Hematopoietic multipotent progenitor cell treated with erythropoietin and hydrocortisone succinate and interleukin-3 and kit ligand, for 4 days (in vitro differentiated cells): ENCODE data around the gene AHCTF1.
"Not testable (repeated sequence)": the region's sequence is repeated elsewhere in the genome, so short reads cannot be mapped to it uniquely, and the experiment has no call there.

Experiments
- DNase-seq: peaks from one replicate; pipeline ENCODE4 v3.0.0-alpha.2; 2015

Gene AHCTF1

DNA sequence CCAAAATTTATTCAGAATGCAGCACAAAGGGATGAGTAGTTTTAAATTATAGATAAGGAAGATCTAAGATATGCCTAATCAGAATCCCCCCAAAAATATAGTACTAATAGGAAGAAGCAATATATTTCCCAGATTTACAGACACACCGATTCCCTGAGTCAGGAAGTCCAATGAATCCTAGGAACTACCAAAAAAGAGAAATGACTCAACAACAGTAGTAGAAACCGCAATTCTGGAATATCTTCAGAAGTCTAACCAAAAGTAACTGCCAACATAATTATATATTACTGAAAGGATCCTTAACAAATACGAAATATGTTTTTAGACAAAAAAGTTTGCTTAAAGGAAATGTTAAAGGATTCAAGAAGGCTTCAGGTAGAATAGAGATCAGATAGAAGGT lies 10.3 kb downstream of the AHCTF1 start:
- no peak for DNase-seq

DNA sequence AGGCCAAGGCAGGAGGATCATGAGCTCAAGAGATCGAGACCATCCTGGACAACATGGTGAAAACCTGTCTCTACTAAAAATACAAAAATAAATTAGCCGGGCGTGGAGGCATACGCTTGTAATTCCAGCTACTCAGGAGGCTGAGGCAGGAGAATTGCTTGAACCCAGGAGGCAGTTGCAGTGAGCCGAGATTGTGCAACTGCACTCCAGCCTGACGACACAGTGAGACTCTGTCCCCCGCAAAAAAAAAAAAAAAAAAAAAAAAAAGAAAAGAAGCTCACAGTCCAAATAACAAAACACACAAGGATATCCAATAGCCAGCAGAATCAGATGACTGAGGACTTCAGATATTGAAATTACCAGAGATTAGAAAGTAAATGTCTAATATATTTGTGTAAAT lies 11.8 kb downstream of the AHCTF1 start:
- DNase-seq: no peak

DNA sequence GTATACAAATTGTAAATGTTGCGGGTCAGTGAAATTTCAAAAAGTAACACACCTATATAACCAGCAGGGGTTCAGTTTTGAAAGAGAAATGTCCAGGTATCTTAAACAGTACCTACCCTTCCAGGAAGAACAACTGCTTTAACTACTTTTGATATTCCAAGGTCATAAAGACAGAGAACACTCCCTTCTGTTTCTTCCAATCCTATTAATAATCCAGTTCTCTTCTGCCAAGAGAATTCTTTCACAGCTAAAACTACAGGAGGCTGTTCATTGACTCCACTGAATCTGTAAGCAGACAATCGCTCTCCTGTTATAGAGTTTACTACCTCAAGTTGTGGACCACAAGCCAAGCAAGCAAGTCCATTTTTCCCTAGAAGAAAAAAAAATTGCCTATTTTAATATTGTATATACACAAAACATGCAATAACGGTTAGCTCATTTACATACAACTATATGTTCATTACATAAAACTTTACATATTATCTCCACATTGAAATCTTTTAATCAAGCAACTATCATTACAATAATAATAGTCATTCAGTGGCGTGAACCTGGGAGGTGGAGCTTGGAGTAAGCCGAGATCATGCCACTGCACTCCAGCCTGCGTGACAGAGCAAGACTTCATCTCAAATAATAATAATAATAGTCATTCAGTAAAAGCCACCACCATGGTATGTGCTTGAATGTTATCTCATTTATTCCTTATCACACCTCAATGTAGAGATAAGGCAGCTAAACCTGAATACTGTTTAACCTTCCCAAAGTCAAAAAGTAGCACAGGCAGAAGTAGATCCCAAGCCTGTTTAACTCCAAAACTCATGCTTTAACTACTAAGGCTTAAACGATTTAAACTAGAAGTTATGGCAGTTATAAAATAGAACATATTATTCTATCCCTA lies 15.5 kb downstream of the AHCTF1 start:
- DNase-seq: not testable (repeated sequence)

DNA sequence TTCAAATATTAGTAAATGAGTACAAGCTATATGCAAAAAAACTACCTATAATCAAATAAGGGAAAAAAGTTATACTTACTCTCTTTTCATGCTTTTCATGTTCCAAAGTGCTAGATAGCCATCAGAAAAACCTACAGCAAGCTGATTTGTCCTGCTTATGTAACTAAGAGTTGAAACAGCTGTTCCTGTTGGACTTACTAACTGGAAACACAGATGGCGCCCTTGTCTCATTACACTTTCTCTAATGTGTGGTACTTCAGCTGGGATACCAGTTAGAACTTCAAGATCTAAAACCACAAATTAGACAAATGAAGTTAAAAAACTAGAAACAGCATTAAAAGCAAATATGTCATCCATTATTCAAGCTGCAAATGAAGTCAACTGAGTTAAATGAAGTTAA lies 24.3 kb downstream of the AHCTF1 start:
- peak; percentile 86 for DNase-seq

- DNase-seq: no peak
Measured at GRCh38 chr1:246906833-246907232, 24.9 kb downstream of the AHCTF1 start.

GRCh38 chr1:246901874-246902273 lies 29.9 kb downstream of the AHCTF1 start:
- DNase-seq: no peak

GRCh38 chr1:246897302-246897701 lies 34.4 kb downstream of the AHCTF1 start:
- DNase-seq: no peak

DNA sequence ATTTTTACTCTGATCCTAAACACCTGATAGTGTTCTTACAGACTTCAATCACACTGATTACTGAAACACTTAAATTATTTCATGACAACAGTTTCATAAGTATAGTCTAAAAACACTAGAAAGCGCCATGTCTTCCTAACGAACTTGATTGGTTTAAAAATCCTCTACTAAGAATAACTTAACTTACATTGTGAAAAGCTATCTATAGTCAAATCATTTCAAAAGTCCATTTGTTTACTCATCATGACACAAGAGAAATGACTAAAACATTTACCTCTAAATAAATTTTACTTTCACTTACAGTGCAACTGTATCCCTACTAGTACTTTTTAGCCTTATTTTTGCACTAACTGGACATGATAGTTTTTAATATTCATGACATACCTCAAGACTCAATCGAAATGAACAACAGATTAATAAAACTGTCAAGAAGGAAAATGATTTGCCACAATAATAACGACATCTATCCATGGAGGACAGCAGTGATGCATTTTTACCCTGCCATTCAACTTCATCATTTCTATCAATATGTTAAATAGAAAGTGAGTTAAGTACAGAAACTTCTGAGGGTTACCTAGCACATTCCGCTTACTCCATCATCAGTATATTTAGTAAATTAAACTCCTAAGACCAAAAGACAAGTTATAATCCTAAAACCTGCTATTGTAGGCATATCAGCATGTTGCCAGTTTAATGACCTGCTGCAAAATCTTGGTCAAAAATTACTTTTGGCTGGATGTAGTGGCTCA lies 38.4 kb downstream of the AHCTF1 start:
- no peak for DNase-seq

GRCh38 chr1:246891105-246891504 lies 40.6 kb downstream of the AHCTF1 start:
- DNase-seq: no peak

GRCh38 chr1:246888522-246888921 lies 43.2 kb downstream of the AHCTF1 start:
- no peak for DNase-seq

DNA sequence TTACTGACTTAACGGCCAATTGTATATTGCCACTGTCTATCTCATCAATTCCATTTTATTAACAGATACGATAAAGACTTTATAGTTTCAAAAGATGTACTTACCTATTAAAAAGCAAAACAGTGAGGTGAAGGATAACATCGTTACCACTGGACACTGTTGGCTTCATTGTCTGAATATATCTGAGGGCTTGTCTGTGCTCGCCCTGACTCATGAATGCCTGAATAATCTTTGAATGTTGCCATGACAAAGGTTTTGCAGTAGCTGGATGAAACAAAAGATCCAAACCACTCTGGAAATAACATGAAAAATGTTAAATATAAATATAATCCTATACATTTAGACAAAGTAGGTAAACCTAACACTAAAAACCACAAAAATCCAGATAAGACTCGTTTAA lies 46.4 kb downstream of the AHCTF1 start:
- not testable (repeated sequence) for DNase-seq

DNA sequence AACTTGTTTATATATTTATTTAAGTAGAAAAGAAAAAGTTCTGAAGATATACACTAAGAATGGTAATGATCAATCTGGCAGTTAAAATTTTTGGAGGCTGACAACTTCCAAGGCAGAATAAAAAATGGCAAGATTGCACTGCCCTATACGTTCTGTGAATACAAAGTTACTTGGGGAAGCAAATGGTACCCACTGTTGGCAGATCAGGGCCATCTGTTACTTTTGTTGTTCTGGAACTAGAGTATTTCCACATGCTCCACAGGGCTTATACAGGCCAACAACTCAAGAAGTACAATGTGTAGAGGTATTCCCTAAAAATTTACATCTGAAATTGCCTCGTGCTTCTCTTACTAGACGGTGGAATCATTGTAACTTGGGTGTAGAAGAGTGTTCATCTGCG lies 53.2 kb downstream of the AHCTF1 start:
- DNase-seq: no peak

GRCh38 chr1:246876431-246876830 lies 55.3 kb downstream of the AHCTF1 start:
- no peak for DNase-seq

- no peak for DNase-seq
Measured at GRCh38 chr1:246875041-246876026, 56.4 kb downstream of the AHCTF1 start.

DNA sequence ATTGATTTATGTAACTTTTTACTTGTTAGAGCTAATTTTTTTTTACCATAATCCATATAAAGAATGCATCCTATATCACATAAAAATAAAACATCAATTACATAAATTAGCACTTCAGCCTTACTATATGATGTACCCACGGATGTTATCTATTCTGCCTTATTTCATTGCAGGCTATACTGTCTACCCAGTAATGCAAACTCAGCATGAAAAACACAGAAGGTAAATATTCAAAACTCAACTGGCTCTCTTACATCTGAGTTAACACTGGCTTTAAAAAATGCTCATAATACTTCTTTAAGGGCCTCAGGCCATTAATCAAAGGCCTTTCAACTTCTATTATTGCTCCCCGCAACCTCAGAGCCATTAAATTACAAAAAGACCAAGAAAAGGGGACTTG lies 65.8 kb downstream of the AHCTF1 start:
- DNase-seq: no peak

- not testable (repeated sequence) for DNase-seq
Measured at GRCh38 chr1:246863791-246864190, 68.0 kb downstream of the AHCTF1 start.

- DNase-seq: no peak
Measured at GRCh38 chr1:246860401-246860800, 71.3 kb downstream of the AHCTF1 start.

DNA sequence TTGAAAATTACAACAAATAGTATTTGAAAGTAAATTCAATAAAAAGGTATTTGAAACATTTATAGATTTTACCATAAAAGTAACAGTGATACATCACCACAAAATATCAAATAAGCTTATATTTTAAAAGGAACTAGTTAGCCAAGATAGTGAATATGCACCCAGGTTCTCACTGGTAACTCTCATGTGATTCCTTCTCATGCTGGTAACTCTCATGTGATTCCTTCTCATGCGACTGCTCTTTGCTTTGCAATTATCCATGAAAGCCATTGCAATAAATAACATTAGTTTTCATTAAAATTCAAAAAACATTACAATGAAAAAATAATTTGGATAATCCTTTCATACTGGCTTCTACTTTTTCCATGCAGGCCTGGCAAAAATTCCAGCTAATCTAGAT lies 75.4 kb downstream of the AHCTF1 start:
- no peak for DNase-seq

- not testable (repeated sequence) for DNase-seq
Measured at GRCh38 chr1:246850640-246851039, 81.1 kb downstream of the AHCTF1 start.

DNA sequence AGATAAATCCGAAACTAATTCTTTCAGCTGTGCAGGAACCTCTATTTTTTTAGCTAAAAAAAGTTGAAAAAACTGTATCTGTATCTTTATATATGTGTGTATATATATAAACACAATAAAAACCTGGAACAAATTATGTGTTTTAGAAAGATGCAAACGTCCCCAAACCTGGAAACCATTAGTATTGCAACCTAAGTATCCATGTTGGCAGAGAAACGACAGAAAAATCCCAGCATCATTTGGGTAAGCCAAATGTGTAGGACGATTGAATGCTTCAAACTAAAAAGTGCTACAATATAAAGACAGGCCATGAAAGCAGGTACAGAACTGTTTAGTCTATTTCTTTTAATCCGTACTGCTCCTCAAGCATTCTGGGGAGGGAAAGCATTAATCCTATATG lies 87.9 kb downstream of the AHCTF1 start:
- DNase-seq: no peak

- DNase-seq: not testable (repeated sequence)
Measured at GRCh38 chr1:246840761-246841160, 91.0 kb downstream of the AHCTF1 start.

DNA sequence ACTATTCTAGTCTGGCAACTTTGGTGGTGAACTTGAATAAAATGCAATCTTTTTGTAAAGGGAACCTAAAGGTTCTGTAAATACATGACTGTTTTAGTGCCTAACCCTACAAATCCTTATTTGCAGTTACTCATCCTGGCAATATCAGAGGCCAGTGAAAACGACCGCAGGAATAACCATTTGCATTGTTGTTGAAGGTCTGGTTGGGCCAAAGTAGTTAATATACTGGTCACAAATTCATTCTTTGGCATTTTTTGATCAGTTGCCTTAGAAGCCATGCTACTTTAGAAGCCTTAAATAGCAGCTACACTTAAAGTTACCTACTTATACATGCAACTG lies 93.7 kb downstream of the AHCTF1 start:
- DNase-seq: no peak
